Uterus (tissue), 4 donors: Measurements from ENCODE around the gene EEF1A1. TPM values are rescaled to one million over a fixed set of nuclear protein-coding genes. Genes with fewer than 3 reads are reported as not detected.
"Not testable (repeated sequence)": the region's sequence is repeated elsewhere in the genome, so short reads cannot be mapped to it uniquely, and the experiment has no call there.

Source experiments
- DNase-seq, 2 donors: peaks; one replicate each; pipeline ENCODE4 v3.0.0-alpha.2; 2019 to 2020
- H3K27ac ChIP-seq, 2 donors: fragments of 200-600 bp; sonication (generic); 1 replicate in 1 of 2; 2 replicates in 1 of 2; pipeline ENCODE4 v1.5.1; 2016 to 2018
- H3K27me3 ChIP-seq, 2 donors: fragments of 200-600 bp; sonication (generic); one replicate each; pipeline ENCODE4 v1.5.1; 2018 to 2019; ENCODE audit warnings: control low read depth in 1 of 2
- H3K36me3 ChIP-seq, 2 donors: fragments of 200-600 bp; sonication (generic); one replicate each; pipeline ENCODE4 v1.5.1; 2019; ENCODE audit warnings: control low read depth in 1 of 2
- H3K4me1 ChIP-seq, 2 donors: fragments of 200-600 bp; sonication (generic); one replicate each; pipeline ENCODE4 v1.5.1; 2018 to 2019; ENCODE audit warnings: control low read depth in 1 of 2
- H3K4me3 ChIP-seq, 2 donors: fragments of 200-600 bp; sonication (generic); 1 replicate in 1 of 2; 2 replicates in 1 of 2; pipeline ENCODE4 v1.5.1; 2018 to 2019; ENCODE audit warnings: mild to moderate bottlenecking in 1 of 2
- H3K9me3 ChIP-seq, 2 donors: fragments of 200-600 bp; sonication (generic); one replicate each; pipeline ENCODE4 v1.5.1; 2019; ENCODE audit warnings: control low read depth in 1 of 2
- CTCF ChIP-seq, 4 experiments: fragments of 200-600 bp in 2 of 4; fragments of 450-650 bp in 2 of 4; sonication (generic) in 2 of 4; IDR thresholded peaks; one replicate each; pipeline ENCODE4 v1.5.1; 2016 to 2019; ENCODE audit warnings: antibody characterized with exemption in 4 of 4, mild to moderate bottlenecking in 2 of 4, moderate library complexity in 1 of 4
- POLR2A ChIP-seq, 2 donors: fragments of 450-650 bp; IDR thresholded peaks; one replicate each; pipeline ENCODE4 v1.6.1; 2016; ENCODE audit warnings: antibody characterized with exemption in 2 of 2, mild to moderate bottlenecking in 1 of 2, moderate library complexity in 1 of 2
- intact Hi-C: fragments of 100-400 bp; cut with DNase I; formaldehyde crosslinking; loops from one replicate; pipeline ENCODE4 v1.15.1; 2023; ENCODE audit warnings: low total_unique reads
- total RNA-seq, 4 donors: library from RNA; depleted of rRNA in 3 of 4; stranded (reverse); fragments of >200 nt in 3 of 4; gene quantifications; one replicate each; pipeline versions ENCODE4 v1.1.0 to v1.2.4, GENCODE V29; 2014 to 2023
- donor health status: DM: yes; HTN: yes; CAD: no.

Gene EEF1A1
- total RNA-seq, 4 donors from 2014 or later, result 11,501 to 26,048 (median 13,655) TPM

- H3K4me3 ChIP-seq, result peak overlapping the region; percentile 81 to 96
- no peaks in the 10 kb centered on the region for H3K9me3 ChIP-seq
- DNase-seq, result peak in 1 of 2 donors; percentile 76
- H3K27ac ChIP-seq, result peak overlapping the region; percentile 99
- no peaks in the 10 kb centered on the region for H3K36me3 ChIP-seq
- peaks cover 0 to 4% of the 10 kb centered on the region in 2 donors for H3K4me1 ChIP-seq
- no peaks in the 10 kb centered on the region for H3K27me3 ChIP-seq
- intact Hi-C loops, result loop anchor here (10.0 kb wide), 1 partner anchor 57 kb away; the partner anchor contains the start of gene MTO1
- TF ChIP-seq CTCF (IDR thresholded peaks at IDR 0.05) (no peak), POLR2A (IDR thresholded peaks at IDR 0.05) (no peak)
Observed at GRCh38 chr6:73521351-73521985, 636 bp upstream of the EEF1A1 start.

- TF ChIP-seq CTCF (IDR thresholded peaks at IDR 0.05) (no peak), POLR2A (IDR thresholded peaks at IDR 0.05) (no peak)
- no peaks in the 10 kb centered on the region for H3K36me3 ChIP-seq
- intact Hi-C loops, result loop anchor here (10.0 kb wide), 1 partner anchor 55 kb away; the partner anchor contains the start of gene MTO1
- no peaks in the 10 kb centered on the region for H3K27me3 ChIP-seq
- H3K4me1 ChIP-seq, result peaks cover 0 to 4% of the 10 kb centered on the region in 2 donors
- DNase-seq, result peak; percentile 70 to 73
- peak overlapping the region; percentile 99 for H3K27ac ChIP-seq
- H3K9me3 ChIP-seq, result no peaks in the 10 kb centered on the region
- peak overlapping the region; percentile 81 to 96 for H3K4me3 ChIP-seq
Observed at GRCh38 chr6:73519926-73520687, 725 bp downstream of the EEF1A1 start.

- Histone ChIP-seq H3K27ac (peak overlapping the region; percentile 99), H3K4me3 (peak overlapping the region; percentile 81 to 96)
- H3K4me1 ChIP-seq, intact Hi-C loops, H3K36me3 ChIP-seq, H3K27me3 ChIP-seq, H3K9me3 ChIP-seq, DNase-seq: not testable (repeated sequence)
Observed at GRCh38 chr6:73518982-73519881, 1.6 kb downstream of the EEF1A1 start.

GRCh38 chr6:73518100-73518981, 2.5 kb downstream of the EEF1A1 start:
- peak overlapping the region; percentile 39 to 99 for H3K27ac ChIP-seq
- H3K4me3 ChIP-seq, H3K9me3 ChIP-seq, intact Hi-C loops, H3K36me3 ChIP-seq, H3K27me3 ChIP-seq, H3K4me1 ChIP-seq, DNase-seq: not testable (repeated sequence)

- TF ChIP-seq POLR2A (IDR thresholded peaks at IDR 0.05), result no peak
- TF ChIP-seq CTCF (IDR thresholded peaks at IDR 0.05), result no peak
- H3K4me1 ChIP-seq, result peaks cover 0 to 4% of the 10 kb centered on the region in 2 donors
- no peaks in the 10 kb centered on the region for H3K27me3 ChIP-seq
- intact Hi-C loops, result no loop called here
- no peak for DNase-seq
- no peaks in the 10 kb centered on the region for H3K9me3 ChIP-seq
- peak overlapping the region; percentile 37 to 58 for H3K27ac ChIP-seq
- H3K4me3 ChIP-seq, result no peak overlapping the region
- H3K36me3 ChIP-seq, result no peaks in the 10 kb centered on the region
Observed at GRCh38 chr6:73516514-73517489, 4.0 kb downstream of the EEF1A1 start.
